Left ventricle myocardium superior (tissue), 1 donor: ENCODE results near the gene TEX12. TPM values are rescaled to one million over a fixed set of nuclear protein-coding genes. Genes with fewer than 3 reads are reported as not detected.
"Not testable (repeated sequence)": the region's sequence is repeated elsewhere in the genome, so short reads cannot be mapped to it uniquely, and the experiment has no call there.

Source experiments
- ATAC-seq: fragments of 200-7000 bp; cut with Tn5 transposase; one replicate; pipeline ENCODE4 v1.9.1; 2020; ENCODE audit warnings: mild to moderate bottlenecking, moderate library complexity
- DNase-seq: peaks from one replicate; pipeline ENCODE4 v3.0.0-alpha.2; 2020
- intact Hi-C: fragments of 100-400 bp; cut with micrococcal nuclease; formaldehyde crosslinking; loops from one replicate; pipeline ENCODE4 v1.11.0; 2022
- long read RNA-seq: library from polyadenylated mRNA; unstranded; transcript quantifications from one replicate; pipeline ENCODE4 v2.0.0, GENCODE V29; 2021
- total RNA-seq: library from RNA; stranded (reverse); fragmentation: NEBNext Ultra II Directional; extraction: Animal tissue kit (Norgen Biotek cat#: 25700); gene quantifications from one replicate; pipeline ENCODE4 v1.2.1, GENCODE V29; 2021
- donor health status: DM: no; HTN: yes; CAD: no; lungs with severe emphysema.

Gene TEX12
- not detected for total RNA-seq
- long read RNA-seq = 0 reads

DNA sequence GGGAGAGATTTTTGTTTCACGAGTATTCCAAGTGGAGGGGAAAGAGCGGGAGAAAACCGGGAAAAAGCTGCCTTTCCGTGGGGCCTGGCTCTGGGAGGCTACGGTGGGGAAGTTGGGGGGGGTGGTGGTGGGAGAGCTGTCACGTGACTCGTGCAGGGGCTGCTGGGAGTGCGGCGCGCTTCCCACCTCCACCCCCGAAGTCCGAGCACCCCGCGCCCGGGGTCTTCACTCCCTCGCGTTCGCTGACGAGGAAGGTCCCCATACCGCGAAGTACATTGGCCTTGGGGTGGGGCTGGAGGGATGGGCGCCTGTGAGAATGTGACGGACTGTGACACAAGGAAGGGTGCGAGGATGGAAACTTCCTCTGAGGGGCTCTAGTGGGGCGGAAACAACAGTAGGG is at the start of gene TEX12:
TSS of gene TEX12 (plus strand) at position 228 of the 400 bp plus-strand sequence. CDS start 1,897 bp downstream, outside the sequence.
- no peak for DNase-seq
- intact Hi-C loops = no loop called here
- ATAC-seq = no peak

DNA sequence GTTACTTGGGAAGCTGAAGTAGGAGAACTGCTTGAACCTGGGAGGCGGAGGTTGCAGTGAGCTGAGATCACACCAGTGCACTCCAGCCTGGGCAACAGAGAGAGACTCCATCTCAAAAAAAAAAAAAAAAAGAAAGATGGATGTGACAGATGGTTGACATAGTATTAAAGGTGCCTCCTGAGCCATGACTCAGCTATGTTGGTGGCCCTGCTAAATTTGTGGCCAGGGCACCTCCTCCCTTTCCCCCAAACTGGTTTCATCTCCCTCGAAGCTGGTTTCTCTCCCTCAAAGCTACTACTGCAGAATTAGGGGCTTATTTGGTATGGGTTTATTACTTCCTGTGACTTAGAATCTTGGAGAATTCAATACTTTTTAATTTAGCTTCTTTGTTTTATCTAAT is 49.0 kb upstream of the TEX12 start:
- ATAC-seq (no peak), DNase-seq (no peak)
- intact Hi-C loops = loop anchor here (10.0 kb wide), 1 partner anchor 157 kb away; no protein-coding TSS in a partner anchor

GRCh38 chr11:112121981-112122615 is 45.1 kb upstream of the TEX12 start:
- intact Hi-C loops = no loop called here
- no peak for DNase-seq
- no peak for ATAC-seq

- ATAC-seq (no peak), DNase-seq (no peak)
- intact Hi-C loops = no loop called here
Observed at GRCh38 chr11:112123129-112123528, 44.0 kb upstream of the TEX12 start.

GRCh38 chr11:112127056-112127455 is 40.1 kb upstream of the TEX12 start:
- ATAC-seq = no peak
- intact Hi-C loops = no loop called here
- DNase-seq = no peak

GRCh38 chr11:112128483-112129121 is 38.6 kb upstream of the TEX12 start:
- ATAC-seq (no peak), DNase-seq (peak; percentile 44)
- intact Hi-C loops = no loop called here

DNA sequence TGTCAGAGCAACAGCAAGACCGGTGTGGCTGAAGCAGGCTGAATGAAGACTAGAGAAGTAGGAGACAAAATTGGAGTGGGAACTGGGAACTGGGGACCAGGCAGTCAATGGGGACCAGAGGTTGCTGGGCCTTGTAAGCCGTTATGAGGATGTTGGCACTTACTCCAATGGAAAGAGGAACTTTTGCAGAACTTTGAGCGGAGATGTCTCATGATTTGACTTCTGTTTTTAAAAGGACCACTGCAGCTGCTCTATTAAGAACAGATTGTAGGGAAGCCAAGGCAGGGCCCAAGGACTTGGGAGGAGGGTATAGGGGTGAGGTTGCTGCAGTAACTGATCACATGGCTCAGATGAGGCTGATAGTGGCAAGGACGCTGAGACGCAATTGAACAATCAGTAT is 37.5 kb upstream of the TEX12 start:
- intact Hi-C loops = no loop called here

DNA sequence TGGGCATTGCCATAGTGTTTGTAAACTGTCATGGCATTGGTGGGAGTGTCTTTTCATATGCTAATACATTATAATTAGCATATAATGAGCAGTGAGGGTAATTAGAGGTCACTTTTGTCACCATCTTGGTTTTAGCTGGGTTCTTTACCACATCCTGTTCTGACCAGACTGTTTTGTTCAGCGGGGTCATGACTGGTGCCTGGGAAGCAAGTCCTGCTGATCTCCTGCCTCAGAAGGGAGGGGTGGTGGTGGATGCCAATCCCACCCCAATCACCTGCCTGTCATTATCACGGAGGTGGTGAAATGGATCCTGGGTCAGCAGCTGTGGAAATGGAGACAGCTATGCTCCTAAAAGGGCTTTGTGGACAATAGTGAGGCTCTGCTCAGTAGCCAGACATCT is 34.4 kb upstream of the TEX12 start:
- no peak for DNase-seq
- no peak for ATAC-seq
- intact Hi-C loops = no loop called here

More for the DNA sequence above, 37.5 kb upstream of the TEX12 start:
- ATAC-seq (peak; percentile 75), DNase-seq (no peak)

GRCh38 chr11:112134473-112134872 is 32.7 kb upstream of the TEX12 start:
- intact Hi-C loops = no loop called here
- DNase-seq (no peak), ATAC-seq (no peak)

- DNase-seq = no peak
- intact Hi-C loops = no loop called here
- ATAC-seq = no peak
Observed at GRCh38 chr11:112143597-112143996, 23.6 kb upstream of the TEX12 start.

DNA sequence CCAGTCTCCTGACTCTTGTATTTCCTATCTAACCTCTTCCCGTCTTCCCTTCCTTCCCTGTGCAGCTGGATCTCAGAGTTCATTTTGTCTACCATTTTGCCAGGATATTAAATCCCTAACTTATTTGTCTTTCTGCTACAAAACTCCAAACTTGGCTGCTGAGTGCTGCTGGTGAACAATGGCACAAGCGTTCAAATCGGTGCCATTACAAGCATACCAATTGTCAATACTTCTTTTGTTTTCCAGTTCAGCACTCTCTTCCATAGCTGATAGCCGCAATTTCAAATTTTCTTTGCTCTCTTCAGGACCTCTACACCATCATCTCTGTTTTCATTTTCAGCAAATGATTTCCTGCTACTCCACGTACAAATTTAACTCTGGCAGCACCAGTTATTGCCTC is 16.7 kb upstream of the TEX12 start:
- DNase-seq (no peak), ATAC-seq (no peak)
- intact Hi-C loops = no loop called here

- ATAC-seq = no peak
- intact Hi-C loops = no loop called here
- no peak for DNase-seq
Observed at GRCh38 chr11:112156153-112156955, 10.8 kb upstream of the TEX12 start.

GRCh38 chr11:112156956-112157766 is 10.0 kb upstream of the TEX12 start:
- DNase-seq = no peak
- intact Hi-C loops = no loop called here
- ATAC-seq = peak; percentile 45

GRCh38 chr11:112159098-112160065 is 7.8 kb upstream of the TEX12 start:
- intact Hi-C loops = no loop called here
- no peak for DNase-seq
- ATAC-seq = peak; percentile 28

GRCh38 chr11:112160091-112160848 is 6.9 kb upstream of the TEX12 start:
- no peak for ATAC-seq
- intact Hi-C loops = no loop called here
- no peak for DNase-seq

DNA sequence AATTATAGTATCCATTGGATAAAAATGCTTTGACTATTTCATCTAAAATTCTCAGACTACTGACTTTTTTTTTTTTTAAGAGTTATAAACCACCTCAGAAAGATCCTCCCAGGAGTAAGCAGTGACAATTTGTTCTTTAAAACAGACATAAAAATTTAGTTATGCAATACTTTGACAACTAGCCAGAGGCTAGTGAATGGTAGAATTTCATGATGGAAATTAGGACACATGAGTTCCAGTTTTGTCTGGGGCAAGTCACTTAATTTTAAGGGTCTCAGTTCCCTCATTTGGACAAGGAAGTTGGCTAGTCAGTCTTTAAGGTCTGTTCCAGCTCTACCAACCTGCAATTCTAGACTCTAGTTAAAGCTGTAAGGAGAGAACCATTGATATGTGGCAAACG is 6.2 kb upstream of the TEX12 start:
- DNase-seq (no peak), ATAC-seq (peak; percentile 35)
- intact Hi-C loops = no loop called here

GRCh38 chr11:112162200-112162599 is 5.0 kb upstream of the TEX12 start:
- ATAC-seq, intact Hi-C loops, DNase-seq: not testable (repeated sequence)
